ENCODE results near the gene KRT33A.

DNA sequence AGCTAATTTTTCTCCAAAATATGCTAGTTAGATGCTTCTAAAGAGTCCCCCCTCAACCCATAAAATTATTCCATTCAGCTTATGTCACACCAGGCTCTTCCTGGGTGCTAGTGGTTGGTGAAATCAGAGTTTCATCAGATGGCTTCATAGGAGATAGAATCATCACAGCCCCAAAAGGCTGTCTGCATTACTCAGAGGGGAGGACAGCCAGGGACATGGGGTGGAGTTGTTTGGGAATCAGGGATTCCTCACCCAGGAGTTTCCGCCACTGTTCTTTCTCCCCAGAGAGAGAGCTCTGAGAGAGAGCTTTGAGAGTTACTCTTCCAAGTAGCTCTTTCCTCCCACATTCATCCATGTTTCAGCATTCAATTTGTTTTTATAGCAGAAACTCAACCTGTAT lies 31.8 kb upstream of the KRT33A start:
- TF ChIP-seq GATA2 (IDR thresholded peaks at IDR 0.05; ENCODE audit: low read depth, low read length), result no peak
- TF ChIP-seq GATA3 (IDR thresholded peaks at IDR 0.05; ENCODE audit: low read depth, low read length), result no peak
